Measurements from ENCODE around the gene ATP11A. TPM values are rescaled to one million over a fixed set of nuclear protein-coding genes. Genes with fewer than 3 reads are reported as not detected.

ATP11A gene
- total RNA-seq, 2 donors from 2014 or later, result 10.9 to 89.3 TPM

DNA sequence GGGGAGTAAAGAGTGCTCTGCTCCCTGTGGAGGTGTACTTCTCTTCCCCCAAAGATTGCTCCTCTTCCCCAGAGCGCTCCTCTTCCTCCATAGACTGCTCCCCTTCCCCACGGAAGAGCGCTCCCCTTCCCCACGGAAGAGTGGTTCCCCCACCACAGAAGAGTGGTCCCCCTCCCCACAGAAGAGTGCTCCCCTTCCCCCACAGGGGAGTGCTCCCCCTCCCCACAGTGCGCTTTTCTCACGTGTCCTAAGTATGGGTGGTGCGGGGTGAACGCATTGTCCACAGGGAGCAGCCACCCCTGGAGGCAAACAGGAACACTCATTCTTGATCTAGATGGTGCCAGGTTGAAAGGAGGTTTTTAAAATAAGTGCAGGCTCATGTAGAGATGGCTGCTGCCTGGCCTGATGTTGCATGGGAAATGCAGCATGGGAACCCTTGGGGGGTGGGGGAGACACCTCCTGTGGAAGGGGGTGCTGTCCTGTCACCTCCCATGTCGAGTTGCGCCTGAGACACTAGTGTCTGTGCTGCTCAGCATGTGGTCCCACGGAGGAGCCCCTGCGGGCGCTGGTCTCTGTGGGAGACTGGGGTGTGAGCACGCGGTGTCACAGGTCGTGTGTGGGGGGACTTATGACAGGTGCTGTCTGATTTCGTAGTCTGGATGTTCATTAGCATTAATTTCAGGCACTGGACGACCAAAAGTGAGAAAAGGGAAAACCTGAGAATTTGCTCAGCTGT lies 52.2 kb downstream of the ATP11A start:
- WGBS, result 93% methylated on average over 18 of the region's 18 CpGs
- no peaks in the 10 kb centered on the region for H3K36me3 ChIP-seq
- H3K27me3 ChIP-seq (replicated peaks; ENCODE audit: insufficient read depth), result no peaks in the 10 kb centered on the region
- H3K4me3 ChIP-seq, result no peak overlapping the region
- H3K27ac ChIP-seq, result no peak overlapping the region
- intact Hi-C loops (cut with DNase I), result no loop called here
- no peak for TF ChIP-seq POLR2AphosphoS5 (IDR thresholded peaks at IDR 0.05)
- no peak for TF ChIP-seq POLR2A (IDR thresholded peaks at IDR 0.05)
- TF ChIP-seq, protein P1, sequence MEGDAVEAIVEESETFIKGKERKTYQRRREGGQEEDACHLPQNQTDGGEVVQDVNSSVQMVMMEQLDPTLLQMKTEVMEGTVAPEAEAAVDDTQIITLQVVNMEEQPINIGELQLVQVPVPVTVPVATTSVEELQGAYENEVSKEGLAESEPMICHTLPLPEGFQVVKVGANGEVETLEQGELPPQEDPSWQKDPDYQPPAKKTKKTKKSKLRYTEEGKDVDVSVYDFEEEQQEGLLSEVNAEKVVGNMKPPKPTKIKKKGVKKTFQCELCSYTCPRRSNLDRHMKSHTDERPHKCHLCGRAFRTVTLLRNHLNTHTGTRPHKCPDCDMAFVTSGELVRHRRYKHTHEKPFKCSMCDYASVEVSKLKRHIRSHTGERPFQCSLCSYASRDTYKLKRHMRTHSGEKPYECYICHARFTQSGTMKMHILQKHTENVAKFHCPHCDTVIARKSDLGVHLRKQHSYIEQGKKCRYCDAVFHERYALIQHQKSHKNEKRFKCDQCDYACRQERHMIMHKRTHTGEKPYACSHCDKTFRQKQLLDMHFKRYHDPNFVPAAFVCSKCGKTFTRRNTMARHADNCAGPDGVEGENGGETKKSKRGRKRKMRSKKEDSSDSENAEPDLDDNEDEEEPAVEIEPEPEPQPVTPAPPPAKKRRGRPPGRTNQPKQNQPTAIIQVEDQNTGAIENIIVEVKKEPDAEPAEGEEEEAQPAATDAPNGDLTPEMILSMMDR (IDR thresholded peaks at IDR 0.05), result no peak
- DNase-seq (ENCODE audit: low spot score), result no peak
- no peaks in the 10 kb centered on the region for H3K9me3 ChIP-seq
- no peaks in the 10 kb centered on the region for H3K4me1 ChIP-seq (replicated peaks)

DNA sequence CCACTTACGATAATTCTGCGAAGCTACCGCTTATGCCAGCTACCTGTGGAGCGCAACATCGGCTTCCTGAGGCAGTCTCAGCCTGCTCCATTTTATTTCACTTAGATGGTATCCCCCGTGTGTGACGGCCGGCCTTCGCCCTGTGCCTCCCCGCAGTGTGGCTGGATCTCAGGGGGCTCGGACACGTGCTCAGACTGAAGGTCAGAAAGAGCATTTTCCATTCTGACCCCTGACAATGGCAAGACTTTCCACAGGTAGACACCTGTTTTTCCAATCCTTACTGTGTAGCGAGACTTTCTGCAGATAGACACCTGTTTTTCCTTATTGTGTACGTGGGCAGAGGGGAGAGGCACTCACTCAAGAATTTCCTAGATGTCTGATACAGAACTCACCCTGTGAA lies 52.7 kb downstream of the ATP11A start:
- intact Hi-C loops (cut with DNase I), result no loop called here
- Histone ChIP-seq H3K27ac (no peak overlapping the region), H3K27me3 (replicated peaks; ENCODE audit: insufficient read depth) (no peaks in the 10 kb centered on the region), H3K9me3 (no peaks in the 10 kb centered on the region), H3K36me3 (no peaks in the 10 kb centered on the region), H3K4me3 (no peak overlapping the region), H3K4me1 (replicated peaks) (no peaks in the 10 kb centered on the region)
- 96% methylated on average over 14 of the region's 14 CpGs for WGBS
- TF ChIP-seq POLR2AphosphoS5 (IDR thresholded peaks at IDR 0.05), result no peak
- DNase-seq (ENCODE audit: low spot score), result no peak

DNA sequence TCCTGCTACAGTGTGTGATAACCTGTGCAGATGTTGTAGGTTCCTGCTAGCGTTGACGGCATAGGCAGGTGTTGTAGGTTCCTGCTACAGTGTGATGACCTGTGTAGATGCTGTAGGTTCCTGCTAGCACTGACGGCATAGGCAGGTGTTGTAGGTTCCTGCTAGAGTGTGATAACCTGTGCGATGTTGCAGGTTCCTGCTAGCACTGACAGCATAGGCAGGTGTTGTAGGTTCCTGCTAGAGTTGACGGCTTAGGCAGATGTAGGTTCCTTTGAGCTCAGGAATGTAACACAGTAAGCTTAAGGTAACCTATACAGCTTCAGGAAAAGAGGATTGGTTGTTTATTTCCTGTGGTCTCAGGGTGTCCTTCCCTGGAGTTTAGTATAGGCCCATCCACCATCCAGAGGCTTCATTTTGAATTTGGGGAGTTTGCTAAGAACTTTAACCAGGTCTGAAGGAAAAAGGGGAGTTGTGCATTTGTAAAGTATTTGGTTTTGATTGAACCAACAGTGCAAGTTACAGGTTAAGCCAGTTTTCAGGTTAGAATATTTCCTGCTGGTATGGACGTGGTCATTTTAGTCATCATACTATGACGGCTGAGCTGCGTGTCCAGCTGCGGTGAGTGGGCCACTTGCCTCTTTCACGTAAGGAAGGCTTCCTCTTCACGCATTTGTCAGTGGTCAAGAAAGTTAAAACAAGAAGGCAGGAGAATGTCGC lies 53.8 kb downstream of the ATP11A start:
- Histone ChIP-seq H3K27me3 (replicated peaks; ENCODE audit: insufficient read depth) (no peaks in the 10 kb centered on the region), H3K36me3 (no peaks in the 10 kb centered on the region), H3K4me3 (no peak overlapping the region), H3K4me1 (replicated peaks) (no peaks in the 10 kb centered on the region), H3K9me3 (no peaks in the 10 kb centered on the region), H3K27ac (no peak overlapping the region)
- intact Hi-C loops (cut with DNase I), result no loop called here
- WGBS, result 93% methylated on average over 12 of the region's 12 CpGs
- TF ChIP-seq POLR2A (IDR thresholded peaks at IDR 0.05) (no peak), POLR2AphosphoS5 (IDR thresholded peaks at IDR 0.05) (no peak)
- TF ChIP-seq, protein P1 (IDR thresholded peaks at IDR 0.05), result no peak
- no peak for DNase-seq (ENCODE audit: low spot score)

DNA sequence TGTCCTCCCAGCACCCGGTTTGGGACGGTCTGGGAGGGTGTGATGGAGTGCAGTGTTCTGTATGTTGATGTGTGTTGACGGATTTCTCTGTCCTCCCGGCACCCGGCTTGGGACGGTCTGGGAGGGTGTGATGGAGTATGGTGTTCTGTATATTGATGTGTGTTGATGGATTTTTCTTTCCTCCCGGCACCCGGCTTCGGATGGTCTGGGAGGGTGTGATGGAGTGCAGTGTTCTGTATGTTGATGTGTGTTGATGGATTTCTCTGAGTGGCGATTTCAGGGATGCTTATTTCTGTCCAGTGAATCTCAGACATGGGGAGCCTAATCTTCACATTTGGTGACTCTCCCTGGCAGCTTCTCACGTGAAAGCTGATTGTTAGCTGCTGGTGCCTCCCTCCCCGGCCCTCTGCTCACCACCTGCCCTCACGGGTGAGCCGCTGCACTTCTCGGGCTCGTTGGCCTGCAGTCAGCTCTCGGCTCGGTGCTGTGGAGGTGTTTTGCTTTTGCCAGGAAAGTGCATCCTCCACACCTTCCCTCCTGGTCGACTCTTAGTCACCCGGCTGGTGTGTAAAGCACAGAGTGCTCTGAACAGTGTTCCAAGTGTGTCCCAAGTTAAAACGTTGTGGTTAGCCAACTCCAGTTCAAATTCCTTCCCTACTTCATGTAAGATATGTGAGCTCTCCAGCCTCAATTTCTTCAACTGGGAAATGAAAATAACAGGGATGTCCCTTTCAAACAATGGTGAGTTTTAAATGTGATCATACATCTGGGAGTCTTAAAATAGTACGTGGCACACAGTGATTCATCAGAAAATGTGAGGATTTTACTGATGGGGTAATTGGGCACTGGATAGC lies 54.6 kb downstream of the ATP11A start:
- WGBS, result 61% methylated on average over 22 of the region's 22 CpGs
- intact Hi-C loops (cut with DNase I), result no loop called here

More for the DNA sequence above, 54.6 kb downstream of the ATP11A start:
- no peak for TF ChIP-seq POLR2AphosphoS5 (IDR thresholded peaks at IDR 0.05)
- TF ChIP-seq, protein P1 (IDR thresholded peaks at IDR 0.05), result no peak
- TF ChIP-seq POLR2A (IDR thresholded peaks at IDR 0.05), result no peak
- Histone ChIP-seq H3K27ac (no peak overlapping the region), H3K27me3 (replicated peaks; ENCODE audit: insufficient read depth) (no peaks in the 10 kb centered on the region), H3K4me3 (no peak overlapping the region), H3K36me3 (no peaks in the 10 kb centered on the region), H3K9me3 (no peaks in the 10 kb centered on the region), H3K4me1 (replicated peaks) (no peaks in the 10 kb centered on the region)
- DNase-seq (ENCODE audit: low spot score), result no peak
